Renal pelvis (tissue), 4 donors: ENCODE data around the gene PRPSAP1. TPM values are rescaled to one million over a fixed set of nuclear protein-coding genes. Genes with fewer than 3 reads are reported as not detected.

Source experiments
- DNase-seq: peaks from one replicate; pipeline ENCODE4 v3.0.0-alpha.2; 2013
- polyA plus RNA-seq, 3 donors: library from polyadenylated mRNA; unstranded; fragments of 120-200 nt; gene quantifications; one replicate each; pipeline ENCODE4 v1.2.1, GENCODE V29; 2013; ENCODE audit not compliant: insufficient read length in 3 of 3

PRPSAP1 gene
- polyA plus RNA-seq, 3 donors = 83.4 to 87.5 (median 84.3) TPM

DNA sequence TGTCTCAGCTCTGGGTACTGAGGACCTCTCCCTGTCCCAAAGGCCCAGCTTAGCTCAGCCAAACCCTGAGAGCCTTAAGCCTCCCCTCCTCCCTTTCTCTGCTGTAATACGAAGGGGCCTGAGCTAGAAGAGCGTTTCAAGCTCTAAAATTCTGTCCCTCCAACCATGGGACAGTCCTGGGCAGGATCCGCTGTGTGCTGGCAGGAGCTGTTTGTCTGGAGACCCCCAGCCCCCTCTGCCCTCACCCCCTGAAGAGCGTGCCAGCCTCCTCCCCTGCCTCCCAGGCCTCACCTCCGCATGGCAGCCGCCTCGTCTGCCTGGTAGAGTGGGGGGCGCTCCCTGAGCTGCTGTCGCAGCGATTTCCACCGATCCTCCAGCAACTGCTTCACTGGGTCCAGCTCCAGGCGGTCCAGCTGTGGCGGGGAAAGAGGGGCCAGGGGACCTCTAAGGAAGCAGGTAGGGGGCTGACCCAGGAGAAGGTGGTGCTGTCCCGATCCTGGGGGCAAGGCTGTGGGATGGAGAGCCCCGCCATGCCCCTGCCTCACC is 73.9 kb downstream of the PRPSAP1 start:
- DNase-seq = no peak

- DNase-seq = peak; percentile 76
Observed at GRCh38 chr17:76278952-76279741, 74.6 kb downstream of the PRPSAP1 start.

GRCh38 chr17:76278268-76278908 is 75.3 kb downstream of the PRPSAP1 start:
- DNase-seq = no peak

- DNase-seq = no peak
Observed at GRCh38 chr17:76277300-76278267, 76.1 kb downstream of the PRPSAP1 start.

GRCh38 chr17:76276461-76277299 is 77.0 kb downstream of the PRPSAP1 start:
- DNase-seq = no peak

DNA sequence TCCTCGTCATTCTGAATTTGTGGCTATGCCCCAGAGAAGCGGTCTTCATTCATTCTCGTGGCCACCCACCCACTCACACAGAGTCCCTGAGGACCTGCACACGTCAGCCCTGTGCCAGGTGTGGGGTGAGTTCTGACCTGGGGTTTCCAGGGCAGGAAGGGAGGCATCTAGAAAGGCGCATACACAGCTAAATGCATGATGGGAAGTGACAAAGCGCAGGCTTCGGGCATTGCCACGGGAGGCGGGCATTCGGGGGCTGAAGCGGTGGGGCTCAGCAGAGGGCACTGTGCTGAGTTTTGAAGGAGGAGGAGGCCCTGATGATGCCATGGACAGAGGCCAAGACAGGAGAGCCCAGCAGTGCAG is 77.7 kb downstream of the PRPSAP1 start:
- no peak for DNase-seq

DNA sequence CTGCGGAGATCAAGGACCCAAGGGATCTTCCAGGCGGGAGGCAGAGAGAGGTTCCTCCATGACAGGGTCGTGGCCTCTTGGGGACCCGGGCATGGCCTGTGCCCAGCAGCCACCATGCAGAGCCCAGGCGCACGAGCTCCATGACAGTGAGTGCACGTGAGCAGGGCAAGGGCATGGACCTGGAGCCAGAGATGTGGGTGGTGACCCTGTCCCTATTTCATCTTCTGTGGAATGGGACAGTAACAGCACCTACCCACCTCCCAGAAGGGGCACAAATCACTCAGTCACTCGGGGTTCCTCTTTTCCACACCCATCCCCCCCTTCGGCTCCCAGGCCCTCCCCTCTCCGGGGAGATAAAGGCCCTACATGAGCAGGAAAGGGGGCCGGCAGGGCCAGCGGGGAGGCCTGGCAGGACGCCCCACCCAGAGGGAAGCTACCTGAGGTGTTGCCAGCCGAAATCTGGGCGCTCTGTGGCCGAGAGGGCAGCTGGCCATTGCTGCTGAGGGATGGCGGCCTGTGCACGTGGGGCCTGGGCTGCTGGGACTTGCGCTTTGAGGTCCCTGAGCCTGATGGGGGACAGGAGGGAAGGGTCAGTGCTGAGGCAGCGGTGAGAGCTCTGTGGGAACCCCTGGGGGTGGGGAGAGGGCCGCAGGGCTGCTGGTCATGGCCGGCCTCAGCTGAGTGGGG is 78.2 kb downstream of the PRPSAP1 start:
- no peak for DNase-seq

- no peak for DNase-seq
Observed at GRCh38 chr17:76274112-76274956, 79.4 kb downstream of the PRPSAP1 start.

DNA sequence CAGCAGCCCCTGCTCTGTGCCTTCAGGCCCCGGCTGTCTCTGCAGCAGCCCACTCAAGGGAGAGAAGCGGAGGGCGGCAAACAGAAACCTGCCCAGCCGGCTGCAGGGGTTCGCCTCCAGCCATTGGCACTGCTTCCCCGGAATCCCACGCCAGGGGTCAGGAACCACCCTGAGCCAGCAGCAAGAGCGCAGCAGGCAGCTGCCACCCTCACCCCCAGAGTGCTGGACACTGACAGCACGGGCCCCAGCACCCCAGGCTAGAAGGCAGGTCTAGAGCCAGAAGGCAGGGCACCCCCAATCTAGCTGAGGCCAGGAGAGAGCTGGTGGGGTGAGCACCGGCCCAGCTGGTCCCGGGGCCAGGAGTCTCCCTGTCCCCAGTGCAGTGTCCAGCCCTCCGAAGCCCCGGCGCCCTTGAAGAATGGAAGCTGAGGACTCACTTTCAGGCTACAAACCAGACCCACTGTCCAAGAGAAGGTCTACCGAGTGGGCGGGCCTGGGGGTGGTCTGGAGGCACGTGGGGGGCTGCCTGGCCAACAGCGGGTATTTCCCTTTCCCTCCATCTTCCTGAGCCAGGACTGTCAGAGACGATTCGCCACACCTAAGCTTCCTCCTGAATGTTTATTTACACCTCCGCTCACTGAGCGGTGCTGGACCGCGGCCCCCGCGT is 80.1 kb downstream of the PRPSAP1 start:
- no peak for DNase-seq

DNA sequence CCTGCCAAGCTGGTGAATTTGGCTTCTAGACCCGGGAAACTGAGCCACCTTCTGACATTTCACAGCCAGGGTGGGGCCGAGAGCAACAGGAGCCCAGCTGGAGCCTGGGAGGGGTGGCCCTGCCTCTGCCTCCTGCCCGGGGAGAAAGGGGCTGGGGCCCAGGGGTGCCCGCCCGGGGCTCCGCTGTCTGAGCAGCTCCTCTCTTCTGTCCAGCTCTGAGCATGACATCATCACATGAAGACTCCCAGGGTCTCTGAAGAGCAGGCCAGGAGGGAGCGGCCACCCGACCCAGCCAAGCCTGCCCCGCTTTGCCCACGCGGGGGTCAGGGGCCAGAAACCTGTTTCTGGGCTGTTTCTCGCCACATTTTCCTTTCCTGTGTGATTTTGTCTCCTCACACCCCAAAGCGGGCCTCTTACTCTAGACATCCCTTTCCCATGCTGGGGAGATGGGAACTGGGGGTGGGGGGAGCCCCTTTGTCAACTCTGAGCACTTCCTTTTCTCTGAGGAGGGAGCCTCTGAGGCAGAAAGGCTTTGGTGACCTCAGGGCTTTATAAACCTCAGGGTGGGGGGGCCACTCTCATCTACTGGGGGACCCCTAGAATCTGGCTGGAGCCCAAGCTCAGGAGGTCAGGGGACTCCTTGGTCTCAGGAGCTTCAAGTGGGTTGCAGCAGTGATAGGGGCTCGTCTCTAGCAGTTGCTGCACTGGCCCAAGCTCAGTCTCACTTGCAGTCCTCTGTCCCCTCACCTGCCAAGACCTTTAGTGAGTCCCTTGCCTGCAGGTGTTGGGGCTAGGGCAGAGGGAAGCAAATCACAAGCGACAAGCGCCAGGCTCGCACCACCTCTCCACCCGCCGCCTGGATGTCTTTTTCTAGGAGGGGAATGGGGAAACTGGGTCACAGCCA is 80.9 kb downstream of the PRPSAP1 start:
- no peak for DNase-seq

DNA sequence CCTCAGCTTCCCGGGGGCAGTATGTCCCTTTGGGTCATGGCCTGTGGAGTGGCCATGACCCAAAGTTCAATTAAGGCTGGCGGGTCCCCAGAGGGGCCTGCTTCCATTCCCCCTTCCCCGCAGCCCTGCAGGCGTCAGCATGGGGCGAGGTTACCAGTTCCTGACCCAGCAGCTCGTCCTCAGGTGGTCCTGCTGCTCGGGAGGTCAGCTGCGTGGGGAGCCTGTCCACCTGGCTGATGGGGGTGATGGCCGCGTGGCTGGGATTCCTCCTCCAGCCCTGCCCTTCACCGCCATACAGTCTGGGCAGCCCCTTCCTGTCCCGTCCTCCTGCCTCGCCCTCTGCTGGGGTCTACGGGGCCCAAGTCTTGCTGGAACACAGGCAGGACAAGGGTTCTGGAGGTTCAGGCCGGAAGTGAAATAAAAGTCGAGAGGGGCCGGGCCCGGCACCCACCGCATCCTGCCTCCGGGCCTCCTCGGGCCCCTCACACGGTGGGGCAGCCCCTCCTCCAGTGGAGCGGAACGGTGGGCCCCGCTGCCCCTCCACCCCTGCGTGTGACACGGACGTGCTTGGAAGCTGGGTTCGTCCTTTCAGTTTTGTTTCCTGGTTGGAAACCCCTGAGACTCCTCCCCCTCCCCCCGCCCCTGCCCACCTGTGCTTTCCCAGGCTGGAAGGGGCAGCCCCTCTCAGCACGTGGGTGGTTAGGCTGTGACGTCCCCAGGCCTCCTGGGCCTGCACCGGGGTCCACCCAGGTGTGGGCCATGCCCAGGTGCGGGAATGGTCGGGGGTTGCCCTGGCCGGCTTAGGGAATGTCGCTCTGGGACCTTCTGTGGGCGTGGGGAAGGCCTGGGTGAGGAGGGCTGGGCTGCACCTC is 81.8 kb downstream of the PRPSAP1 start:
- DNase-seq = peak; percentile 73

DNA sequence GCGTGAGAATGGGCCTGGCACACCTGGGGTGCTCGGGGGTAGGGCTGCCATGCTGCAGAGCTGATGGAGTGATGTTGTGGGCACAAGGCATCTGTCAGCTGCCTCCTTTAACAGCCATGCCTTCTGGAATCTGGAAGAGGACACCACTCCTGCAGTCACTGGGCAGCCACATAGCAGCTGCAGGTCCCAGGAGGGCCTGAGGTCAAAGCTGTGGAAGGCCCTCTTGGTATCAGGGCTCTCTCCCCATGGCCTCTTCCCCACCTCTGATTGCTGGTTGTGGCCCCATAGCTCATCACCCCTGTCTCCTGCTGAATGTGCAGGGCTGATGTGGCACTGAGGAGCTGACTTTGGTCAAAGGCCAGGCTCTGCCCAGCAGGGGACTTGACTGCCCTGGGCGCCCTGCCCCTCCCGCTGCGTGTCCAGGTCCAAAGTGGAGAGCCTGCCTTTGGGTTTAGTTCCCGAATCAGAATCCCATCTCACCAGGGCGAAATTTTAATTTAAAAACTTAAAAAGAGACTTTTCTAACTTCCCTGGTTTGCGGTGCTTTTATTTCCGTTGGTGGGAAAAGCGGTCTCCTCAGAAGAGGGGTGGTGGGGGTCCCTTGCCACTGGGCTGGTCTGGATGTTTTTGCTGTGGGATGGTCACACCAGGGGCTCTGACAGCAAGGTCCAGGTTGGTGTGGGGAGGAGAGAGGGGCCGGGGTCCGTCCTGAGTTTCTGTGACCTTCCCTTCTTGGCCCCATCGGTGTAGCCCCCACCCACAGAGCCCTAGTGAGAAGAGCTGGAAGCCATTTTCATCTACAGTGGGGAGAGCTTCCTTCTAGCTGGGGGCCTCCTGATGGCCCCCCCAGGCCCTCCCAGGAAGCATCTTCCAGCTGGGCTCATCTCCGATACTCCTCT is 82.7 kb downstream of the PRPSAP1 start:
- no peak for DNase-seq

- DNase-seq = no peak
Observed at GRCh38 chr17:76270127-76270592, 83.6 kb downstream of the PRPSAP1 start.

DNA sequence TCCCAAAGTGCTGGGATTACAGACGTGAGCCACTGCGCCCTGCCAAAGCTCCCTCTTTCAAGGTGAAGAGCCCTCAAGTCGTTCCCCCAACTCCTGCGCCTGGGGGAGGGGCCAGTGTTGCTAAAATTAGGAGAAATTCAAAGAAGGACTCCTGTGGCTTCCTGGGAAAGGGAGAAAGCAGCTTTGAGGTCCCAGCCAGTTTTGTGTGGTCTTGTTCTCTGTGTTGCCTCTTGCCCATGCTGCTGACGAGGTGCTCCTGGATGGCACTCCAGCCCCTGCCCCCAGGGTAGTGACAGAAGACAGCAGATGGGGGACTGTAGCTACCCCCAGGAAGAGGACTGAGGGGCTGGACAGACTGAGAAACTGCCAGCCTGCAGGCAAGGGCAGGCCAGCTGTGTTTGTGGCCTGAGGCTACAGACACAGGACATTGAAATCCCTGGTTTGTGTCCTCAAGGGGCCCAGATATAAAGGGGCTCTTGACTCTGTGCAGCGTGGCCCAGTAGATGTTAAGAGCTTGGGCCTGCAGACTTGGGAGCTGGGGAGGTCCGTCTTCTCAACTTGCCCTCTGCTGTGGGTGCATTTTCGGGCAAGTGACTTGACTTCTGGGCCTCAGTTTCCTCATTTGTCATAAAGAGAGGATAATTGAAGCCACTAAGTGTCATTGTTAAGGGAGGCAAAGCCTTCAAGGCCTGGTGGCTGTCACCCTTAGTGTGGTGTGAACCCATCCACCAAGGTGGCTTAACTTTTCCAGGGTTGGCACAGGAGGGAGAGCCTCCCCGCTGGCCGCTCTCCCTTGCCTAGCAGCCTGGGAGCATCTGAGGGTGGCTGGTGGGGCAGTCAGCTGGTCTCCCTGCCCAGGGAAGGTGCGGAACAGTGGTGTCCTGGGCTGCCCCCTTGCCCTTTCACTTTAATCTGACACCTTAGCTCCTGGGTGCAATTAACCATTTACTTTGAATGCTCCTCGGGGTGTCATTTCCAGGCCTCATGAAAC is 84.4 kb downstream of the PRPSAP1 start:
- DNase-seq = no peak
